ENCODE results near the gene ADAT1. TPM values are rescaled to one million over a fixed set of nuclear protein-coding genes. Genes with fewer than 3 reads are reported as not detected.

Gene ADAT1
- total and polyA plus RNA-seq, 10 donors, result 13.2 to 120 (median 59.7) TPM

DNA sequence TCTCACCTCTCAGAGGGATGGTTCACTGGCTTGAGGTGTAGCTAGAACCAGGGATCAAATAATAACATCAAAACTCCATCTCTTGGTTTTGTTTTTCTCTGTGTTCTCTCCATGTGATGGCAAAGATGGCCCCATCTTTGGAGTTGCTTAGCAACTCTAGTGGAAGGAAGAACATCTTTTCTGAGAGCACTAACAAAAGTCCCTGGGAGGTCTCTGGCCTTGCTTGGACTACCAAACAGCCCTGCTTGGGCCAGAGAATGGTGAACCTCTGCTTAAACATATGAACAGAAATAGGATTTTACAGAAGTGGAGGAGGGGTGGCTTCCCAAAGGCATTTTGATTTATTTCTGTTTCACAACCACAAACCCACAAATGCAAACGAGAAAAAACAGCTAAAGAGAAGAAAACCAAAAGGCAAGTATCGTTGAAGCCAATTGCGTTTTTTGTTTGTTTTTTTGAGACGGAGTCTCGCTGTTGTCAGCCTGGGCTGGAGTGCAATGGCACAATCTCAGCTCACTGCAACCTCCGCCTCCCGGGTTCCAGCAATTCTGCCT lies 43.7 kb downstream of the ADAT1 start:
- 50 to 63% (median 55%) methylated on average over 7 of the region's 7 CpGs for WGBS, 5 donors
- peaks cover 0 to 46% (median 14%) of the 10 kb centered on the region in 6 donors for H3K4me1 ChIP-seq
- H3K36me3 ChIP-seq, result peaks cover 0 to 73% (median 51%) of the 10 kb centered on the region in 6 donors
- H3K9me3 ChIP-seq, result no peaks in the 10 kb centered on the region
- TF ChIP-seq POLR2A (IDR thresholded peaks at IDR 0.05), result no peak
- TF ChIP-seq POLR2AphosphoS5 (IDR thresholded peaks at IDR 0.05), result no peak
- no peaks in the 10 kb centered on the region for H3K27me3 ChIP-seq (replicated peaks in 1 of 7)
- no peak overlapping the region for H3K27ac ChIP-seq
- no peak for DNase-seq
- intact Hi-C loops (cut with DNase I; ENCODE audit: low total_unique reads), result no loop called here
- no peak overlapping the region for H3K4me3 ChIP-seq

DNA sequence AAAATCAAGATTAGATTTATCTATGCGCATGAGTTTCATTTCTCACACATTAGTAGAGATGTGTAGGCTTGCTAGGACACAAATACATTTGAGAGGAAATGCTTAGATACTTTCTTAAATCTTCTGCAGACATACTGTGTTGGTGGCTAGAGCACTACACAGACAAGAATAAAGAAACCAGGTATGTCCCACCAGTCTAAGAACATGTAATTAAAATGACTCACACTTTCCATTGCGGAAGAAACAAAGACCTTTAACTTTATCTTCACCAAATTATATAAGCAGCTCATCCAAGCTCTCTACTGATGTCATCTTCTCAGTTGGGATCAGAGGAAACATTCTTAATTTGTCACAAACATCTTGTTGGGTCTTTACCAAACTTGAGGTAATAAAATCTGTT lies 44.4 kb downstream of the ADAT1 start:
- H3K36me3 ChIP-seq, result peaks cover 0 to 79% (median 58%) of the 10 kb centered on the region in 6 donors
- DNase-seq, result no peak
- no peaks in the 10 kb centered on the region for H3K27me3 ChIP-seq (replicated peaks in 1 of 7)
- intact Hi-C loops (cut with DNase I; ENCODE audit: low total_unique reads), result no loop called here
- no peak overlapping the region for H3K4me3 ChIP-seq
- TF ChIP-seq, protein P1, sequence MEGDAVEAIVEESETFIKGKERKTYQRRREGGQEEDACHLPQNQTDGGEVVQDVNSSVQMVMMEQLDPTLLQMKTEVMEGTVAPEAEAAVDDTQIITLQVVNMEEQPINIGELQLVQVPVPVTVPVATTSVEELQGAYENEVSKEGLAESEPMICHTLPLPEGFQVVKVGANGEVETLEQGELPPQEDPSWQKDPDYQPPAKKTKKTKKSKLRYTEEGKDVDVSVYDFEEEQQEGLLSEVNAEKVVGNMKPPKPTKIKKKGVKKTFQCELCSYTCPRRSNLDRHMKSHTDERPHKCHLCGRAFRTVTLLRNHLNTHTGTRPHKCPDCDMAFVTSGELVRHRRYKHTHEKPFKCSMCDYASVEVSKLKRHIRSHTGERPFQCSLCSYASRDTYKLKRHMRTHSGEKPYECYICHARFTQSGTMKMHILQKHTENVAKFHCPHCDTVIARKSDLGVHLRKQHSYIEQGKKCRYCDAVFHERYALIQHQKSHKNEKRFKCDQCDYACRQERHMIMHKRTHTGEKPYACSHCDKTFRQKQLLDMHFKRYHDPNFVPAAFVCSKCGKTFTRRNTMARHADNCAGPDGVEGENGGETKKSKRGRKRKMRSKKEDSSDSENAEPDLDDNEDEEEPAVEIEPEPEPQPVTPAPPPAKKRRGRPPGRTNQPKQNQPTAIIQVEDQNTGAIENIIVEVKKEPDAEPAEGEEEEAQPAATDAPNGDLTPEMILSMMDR (IDR thresholded peaks at IDR 0.05 in 8 of 11, conservative IDR thresholded peaks at IDR 0.05 in 3 of 11), result no peak
- TF ChIP-seq POLR2A (IDR thresholded peaks at IDR 0.05) (no peak), POLR2AphosphoS5 (IDR thresholded peaks at IDR 0.05) (no peak)
- peaks cover 0 to 46% (median 18%) of the 10 kb centered on the region in 6 donors for H3K4me1 ChIP-seq
- H3K27ac ChIP-seq, result no peak overlapping the region
- WGBS, 5 donors, result 94 to 99% (median 96%) methylated on average over 2 of the region's 2 CpGs
- no peaks in the 10 kb centered on the region for H3K9me3 ChIP-seq

DNA sequence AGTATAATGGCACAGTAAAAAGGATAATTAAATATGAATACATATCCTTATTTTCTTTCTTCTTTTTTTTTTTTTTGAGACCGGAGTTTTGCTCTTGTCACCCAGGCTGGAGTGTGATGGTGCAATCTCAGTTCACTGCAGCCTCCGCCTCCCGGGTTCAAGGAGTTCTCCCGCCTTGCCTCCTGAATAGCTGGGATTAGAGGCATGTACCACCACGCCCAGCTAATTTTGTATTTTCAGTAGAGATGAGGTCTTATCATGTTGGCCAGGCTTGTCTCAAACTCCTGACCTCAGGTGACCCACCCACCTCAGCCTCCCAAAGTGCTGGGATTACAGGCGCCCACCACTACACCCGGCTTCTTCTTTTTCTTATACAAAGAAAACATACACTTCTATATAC lies 44.9 kb downstream of the ADAT1 start:
- no peak for DNase-seq
- Histone ChIP-seq H3K27me3 (replicated peaks in 1 of 7) (no peaks in the 10 kb centered on the region), H3K4me3 (no peak overlapping the region), H3K36me3 (peaks cover 0 to 84% (median 63%) of the 10 kb centered on the region in 6 donors), H3K4me1 (peaks cover 0 to 50% (median 24%) of the 10 kb centered on the region in 6 donors), H3K9me3 (no peaks in the 10 kb centered on the region), H3K27ac (no peak overlapping the region)
- intact Hi-C loops (cut with DNase I; ENCODE audit: low total_unique reads), result no loop called here
- no peak for TF ChIP-seq POLR2A (IDR thresholded peaks at IDR 0.05)
- TF ChIP-seq, protein P1 (IDR thresholded peaks at IDR 0.05 in 8 of 11, conservative IDR thresholded peaks at IDR 0.05 in 3 of 11), result no peak
- TF ChIP-seq POLR2AphosphoS5 (IDR thresholded peaks at IDR 0.05), result no peak
- WGBS, 5 donors, result 91 to 96% (median 94%) methylated on average over 7 of the region's 7 CpGs

DNA sequence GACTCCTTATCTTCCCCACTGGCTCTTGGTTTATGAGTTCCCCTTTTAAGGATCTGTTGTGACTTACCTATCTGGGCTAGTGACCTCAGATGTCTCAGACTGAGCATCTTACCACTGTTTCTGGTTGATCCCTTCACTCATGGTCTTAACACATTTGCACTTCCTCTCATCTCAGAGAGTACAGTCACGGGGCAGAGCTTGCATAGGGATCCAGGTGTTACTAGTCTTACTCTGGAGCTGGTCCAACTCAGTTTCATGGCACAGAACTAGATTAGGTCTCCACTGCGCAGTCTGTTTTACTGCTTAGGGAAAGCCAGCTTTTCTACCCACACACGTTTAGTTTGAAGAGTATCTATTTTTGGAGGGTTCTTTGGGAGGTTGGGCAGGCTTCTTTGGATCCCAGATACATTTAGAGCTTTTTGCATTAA lies 46.7 kb downstream of the ADAT1 start:
- Histone ChIP-seq H3K27me3 (replicated peaks in 1 of 7) (no peaks in the 10 kb centered on the region), H3K36me3 (peaks cover 0 to 100% (median 80%) of the 10 kb centered on the region in 6 donors), H3K4me1 (peaks cover 0 to 68% (median 38%) of the 10 kb centered on the region in 6 donors), H3K9me3 (no peaks in the 10 kb centered on the region), H3K27ac (peak overlapping the region in 2 of 8 donors; percentile 10 to 38), H3K4me3 (no peak overlapping the region)
- 66 to 82% (median 71%) methylated on average over 3 of the region's 3 CpGs for WGBS, 5 donors
- DNase-seq, result no peak
- intact Hi-C loops (cut with DNase I; ENCODE audit: low total_unique reads), result no loop called here
- TF ChIP-seq, protein P1 (IDR thresholded peaks at IDR 0.05 in 8 of 11, conservative IDR thresholded peaks at IDR 0.05 in 3 of 11), result no peak
- no peak for TF ChIP-seq POLR2AphosphoS5 (IDR thresholded peaks at IDR 0.05)
- no peak for TF ChIP-seq POLR2A (IDR thresholded peaks at IDR 0.05)

Data from spleen (tissue), 11 donors.